H9 (cell line): Measurements from ENCODE around the gene KRTAP10-11. TPM values are rescaled to one million over a fixed set of nuclear protein-coding genes. Genes with fewer than 3 reads are reported as not detected.

Experiments used
- DNase-seq: peaks from one replicate; pipeline ENCODE4 v3.0.0-alpha.2; 2017
- H2AFZ ChIP-seq: one replicate; pipeline ENCODE4 v1.6.1; 2013; ENCODE audit warnings: mild to moderate bottlenecking, low read length, control low read depth, moderate library complexity
- H2AK5ac ChIP-seq: 2 replicates; pipeline ENCODE4 v1.6.1; 2013; ENCODE audit warnings: low read length, control low read depth, mixed read lengths; ENCODE audit not compliant: insufficient read length
- H2BK120ac ChIP-seq: one replicate; pipeline ENCODE4 v1.6.1; 2013; ENCODE audit warnings: low read depth, mild to moderate bottlenecking, low read length, control low read depth, inconsistent platforms; ENCODE audit not compliant: poor library complexity, severe bottlenecking
- H2BK12ac ChIP-seq: 2 replicates; pipeline ENCODE4 v1.6.1; 2013; ENCODE audit warnings: low read length, control low read depth, mixed read lengths, low read depth; ENCODE audit not compliant: insufficient read length
- H2BK15ac ChIP-seq: 2 replicates; pipeline ENCODE4 v1.6.1; 2013; ENCODE audit warnings: low read depth, low read length, control low read depth
- H2BK20ac ChIP-seq: one replicate; pipeline ENCODE4 v1.6.1; 2013; ENCODE audit warnings: low read depth, mild to moderate bottlenecking, low read length, control low read depth, inconsistent platforms; ENCODE audit not compliant: poor library complexity, severe bottlenecking
- H2BK5ac ChIP-seq: 2 replicates; pipeline ENCODE4 v1.6.1; 2013; ENCODE audit warnings: low read length, control low read depth, mixed read lengths; ENCODE audit not compliant: insufficient read length
- H3K14ac ChIP-seq: 2 replicates; pipeline ENCODE4 v1.6.1; 2013; ENCODE audit warnings: low read length, control low read depth; ENCODE audit not compliant: insufficient read depth
- H3K18ac ChIP-seq: 2 replicates; pipeline ENCODE4 v1.6.1; 2013; ENCODE audit warnings: low read depth, mild to moderate bottlenecking, mixed read lengths, low read length, control low read depth; ENCODE audit not compliant: insufficient read length
- H3K23ac ChIP-seq: 2 replicates; pipeline ENCODE4 v1.6.1; 2013; ENCODE audit warnings: low read length, control low read depth, mixed read lengths, low read depth; ENCODE audit not compliant: insufficient read length
- H3K23me2 ChIP-seq: 2 replicates; pipeline ENCODE4 v1.6.1; 2013; ENCODE audit warnings: low read depth, mild to moderate bottlenecking, mixed read lengths, low read length, control low read depth; ENCODE audit not compliant: insufficient read length, poor library complexity, severe bottlenecking
- H3K27ac ChIP-seq: 2 replicates; pipeline ENCODE4 v1.5.1; 2013; ENCODE audit warnings: low read length, control low read depth, mixed read lengths, low read depth; ENCODE audit not compliant: insufficient read length
- H3K27me3 ChIP-seq: 2 replicates; pipeline ENCODE4 v1.6.1; 2013; ENCODE audit warnings: low read length, control low read depth, inconsistent platforms; ENCODE audit not compliant: insufficient read depth
- H3K4ac ChIP-seq: 2 replicates; pipeline ENCODE4 v1.6.1; 2013; ENCODE audit warnings: low read depth, mild to moderate bottlenecking, control low read depth, inconsistent platforms, low read length, moderate library complexity
- H3K4me1 ChIP-seq: 2 replicates; pipeline ENCODE4 v1.6.1; 2013; ENCODE audit warnings: low read length, control low read depth, inconsistent platforms; ENCODE audit not compliant: insufficient read depth
- H3K4me2 ChIP-seq: 2 replicates; pipeline ENCODE4 v1.6.1; 2013; ENCODE audit warnings: low read length, control low read depth, mixed read lengths; ENCODE audit not compliant: insufficient read length, insufficient read depth
- H3K56ac ChIP-seq: 2 replicates; pipeline ENCODE4 v1.6.1; 2013; ENCODE audit warnings: low read depth, mild to moderate bottlenecking, mixed read lengths, low read length, control low read depth; ENCODE audit not compliant: insufficient read length
- H3K79me1 ChIP-seq: 2 replicates; pipeline ENCODE4 v1.6.1; 2013; ENCODE audit warnings: low read depth, mild to moderate bottlenecking, moderate library complexity, low read length, control low read depth, inconsistent platforms; ENCODE audit not compliant: insufficient read depth, poor library complexity, severe bottlenecking
- H3K79me2 ChIP-seq: 2 replicates; pipeline ENCODE4 v1.6.1; 2013; ENCODE audit warnings: low read length, control low read depth, inconsistent platforms; ENCODE audit not compliant: insufficient read depth
- H3K9ac ChIP-seq: 2 replicates; pipeline ENCODE4 v1.6.1; 2013; ENCODE audit warnings: low read length, control low read depth, mixed read lengths; ENCODE audit not compliant: insufficient read length; ENCODE audit errors: extremely low read depth
- H3K9me3 ChIP-seq: one replicate; pipeline ENCODE4 v1.6.1; 2013; ENCODE audit warnings: low read depth, low read length, inconsistent platforms; ENCODE audit not compliant: control insufficient read depth
- H3T11ph ChIP-seq: one replicate; pipeline ENCODE4 v1.6.1; 2013; ENCODE audit warnings: mild to moderate bottlenecking, low read length, control low read depth, inconsistent platforms
- H4K20me1 ChIP-seq: one replicate; pipeline ENCODE4 v1.6.1; 2013; ENCODE audit not compliant: control insufficient read depth, insufficient read length, insufficient read depth
- H4K5ac ChIP-seq: 2 replicates; pipeline ENCODE4 v1.6.1; 2013; ENCODE audit warnings: low read depth, mild to moderate bottlenecking, mixed read lengths, low read length, control low read depth; ENCODE audit not compliant: insufficient read length
- H4K8ac ChIP-seq: replicated peaks from 2 replicates; pipeline ENCODE4 v1.6.1; 2013; ENCODE audit warnings: low read length, control low read depth, mixed read lengths, low read depth; ENCODE audit not compliant: insufficient read length
- H4K91ac ChIP-seq: 2 replicates; pipeline ENCODE4 v1.6.1; 2013; ENCODE audit warnings: low read depth, mild to moderate bottlenecking, moderate library complexity, mixed read lengths, low read length, control low read depth; ENCODE audit not compliant: insufficient read length
- H3K27ac Mint-ChIP-seq, 3 experiments: 2 replicates in 2 of 3; 3 replicates in 1 of 3; pipeline ENCODE4 v1.8.0; 2020 to 2021; ENCODE audit warnings: mixed read lengths in 3 of 3, mild to moderate bottlenecking in 1 of 3, moderate library complexity in 1 of 3
- H3K27me3 Mint-ChIP-seq: 2 replicates; pipeline ENCODE4 v1.8.0; 2021; ENCODE audit warnings: low read depth, mild to moderate bottlenecking, moderate library complexity, mixed read lengths
- H3K36me3 Mint-ChIP-seq, 3 experiments: 2 replicates in 2 of 3; 3 replicates in 1 of 3; pipeline ENCODE4 v1.8.0; 2020 to 2021; ENCODE audit warnings: low read depth in 3 of 3, mixed read lengths in 3 of 3; ENCODE audit not compliant: insufficient read depth in 1 of 3
- H3K4me1 Mint-ChIP-seq, 2 experiments: 2 replicates each; pipeline ENCODE4 v1.8.0; 2020; ENCODE audit warnings: mixed read lengths in 2 of 2
- H3K4me3 Mint-ChIP-seq, 2 experiments: 2 replicates in 1 of 2; 3 replicates in 1 of 2; pipeline ENCODE4 v1.8.0; 2020 to 2021; ENCODE audit warnings: mild to moderate bottlenecking in 2 of 2, mixed read lengths in 2 of 2, moderate library complexity in 1 of 2
- H3K9me3 Mint-ChIP-seq, 2 experiments: 2 replicates in 1 of 2; 3 replicates in 1 of 2; pipeline ENCODE4 v1.8.0; 2020; ENCODE audit warnings: mild to moderate bottlenecking in 2 of 2, mixed read lengths in 2 of 2, moderate library complexity in 1 of 2
- CTCF ChIP-seq: fragments of 200-600 bp; sonication (generic); conservative IDR thresholded peaks from 3 replicates; pipeline ENCODE4 v1.8.0; 2021; ENCODE audit warnings: antibody characterized with exemption, mild to moderate bottlenecking
- WGBS: extraction: QIAGEN DNeasy Blood & Tissue Kit; methylation state at CpG from one replicate; pipeline ENCODE4 v1.1.7; 2013; ENCODE audit warnings: missing lambda C conversion rate, low lambda C conversion rate, mixed read lengths; ENCODE audit not compliant: insufficient read length; ENCODE audit errors: extremely low coverage; 5-methylcytosine and 5-hydroxymethylcytosine counted together
- total RNA-seq: library from RNA; stranded (reverse); gene quantifications from 2 replicates; pipeline ENCODE4 v1.2.1, GENCODE V29; 2021

The KRTAP10-11 gene
- total RNA-seq, 1 experiment from 2014 or later, result not detected

- H2BK120ac ChIP-seq, result no peak overlapping the region
- H3K23me2 ChIP-seq, result no peaks in the 10 kb centered on the region
- H3K27ac Mint-ChIP-seq, result no peak overlapping the region
- no peak overlapping the region for H3K23ac ChIP-seq
- H3K4ac ChIP-seq, result no peak overlapping the region
- peaks cover 7 to 16% (median 11%) of the 10 kb centered on the region in 3 experiments; a peak in 6 of 7 replicates for H3K36me3 Mint-ChIP-seq
- no peak overlapping the region for H3T11ph ChIP-seq
- no peaks in the 10 kb centered on the region for H3K27me3 ChIP-seq
- WGBS, result no CpG with 5 or more reads among the region's 1 CpG
- no peak for TF ChIP-seq CTCF
- no peak overlapping the region for H2BK5ac ChIP-seq
- peaks cover 3 to 10% of the 10 kb centered on the region in 2 experiments; a peak in 3 of 4 replicates for H3K4me1 Mint-ChIP-seq
- no peak overlapping the region for H3K27ac ChIP-seq
- no peak overlapping the region for H4K5ac ChIP-seq
- peaks cover 20 to 26% of the 10 kb centered on the region in 2 experiments for H3K9me3 Mint-ChIP-seq
- H4K20me1 ChIP-seq, result no peaks in the 10 kb centered on the region
- H3K56ac ChIP-seq, result no peak overlapping the region
- peaks cover 14% of the 10 kb centered on the region for H3K27me3 Mint-ChIP-seq
- H2AK5ac ChIP-seq, result no peak overlapping the region
- H4K8ac ChIP-seq, result no peak overlapping the region
- no peak overlapping the region for H3K4me3 Mint-ChIP-seq
- H2BK12ac ChIP-seq, result no peak overlapping the region
- H4K91ac ChIP-seq, result no peak overlapping the region
- no peak overlapping the region for H2AFZ ChIP-seq
- no peaks in the 10 kb centered on the region for H3K4me1 ChIP-seq
- H2BK20ac ChIP-seq, result no peak overlapping the region
- no peak overlapping the region for H3K9ac ChIP-seq
- DNase-seq, result no peak
- H2BK15ac ChIP-seq, result no peak overlapping the region
- no peaks in the 10 kb centered on the region for H3K9me3 ChIP-seq
- H3K79me1 ChIP-seq, result no peaks in the 10 kb centered on the region
- H3K14ac ChIP-seq, result no peak overlapping the region
- H3K79me2 ChIP-seq, result no peaks in the 10 kb centered on the region
- no peak overlapping the region for H3K18ac ChIP-seq
- no peak overlapping the region for H3K4me2 ChIP-seq
Observed at GRCh38 chr21:44632067-44632466, 14.1 kb upstream of the KRTAP10-11 start.
